ENCODE data around the gene EYA2.

Gene EYA2

GRCh38 chr20:47178277-47178676 is 283.6 kb downstream of the EYA2 start:
- TF ChIP-seq CTCF (IDR thresholded peaks at IDR 0.05; ENCODE audit: control insufficient read depth, extremely low read depth, insufficient read depth) = no peak
- H3K4me3 ChIP-seq (ENCODE audit: low read depth, low read length) = no peak overlapping the region
- no peak for DNase-seq (ENCODE audit: low read depth)

- no peak for DNase-seq (ENCODE audit: low read depth)
- no peak overlapping the region for H3K4me3 ChIP-seq (ENCODE audit: low read depth, low read length)
- no peak for TF ChIP-seq CTCF (IDR thresholded peaks at IDR 0.05; ENCODE audit: control insufficient read depth, extremely low read depth, insufficient read depth)
Measured at GRCh38 chr20:47178851-47179250, 284.2 kb downstream of the EYA2 start.

- no peak overlapping the region for H3K4me3 ChIP-seq (ENCODE audit: low read depth, low read length)
- no peak for DNase-seq (ENCODE audit: low read depth)
- TF ChIP-seq CTCF (IDR thresholded peaks at IDR 0.05; ENCODE audit: control insufficient read depth, extremely low read depth, insufficient read depth) = no peak
Measured at GRCh38 chr20:47179267-47179666, 284.6 kb downstream of the EYA2 start.

GRCh38 chr20:47181056-47181862 is 286.6 kb downstream of the EYA2 start:
- TF ChIP-seq CTCF (IDR thresholded peaks at IDR 0.05; ENCODE audit: control insufficient read depth, extremely low read depth, insufficient read depth) = no peak
- DNase-seq (ENCODE audit: low read depth) = peak; percentile 47
- no peak overlapping the region for H3K4me3 ChIP-seq (ENCODE audit: low read depth, low read length)

- DNase-seq (ENCODE audit: low read depth) = no peak
- no peak for TF ChIP-seq CTCF (IDR thresholded peaks at IDR 0.05; ENCODE audit: control insufficient read depth, extremely low read depth, insufficient read depth)
- H3K4me3 ChIP-seq (ENCODE audit: low read depth, low read length) = no peak overlapping the region
Measured at GRCh38 chr20:47183367-47183766, 288.7 kb downstream of the EYA2 start.

- DNase-seq (ENCODE audit: low read depth) = no peak
- no peak for TF ChIP-seq CTCF (IDR thresholded peaks at IDR 0.05; ENCODE audit: control insufficient read depth, extremely low read depth, insufficient read depth)
- H3K4me3 ChIP-seq (ENCODE audit: low read depth, low read length) = no peak overlapping the region
Measured at GRCh38 chr20:47187450-47188195, 293.0 kb downstream of the EYA2 start.

Measured in LNCaP clone FGC (cell line).